H1 (cell line): ENCODE results near the gene KPNA1. TPM values are rescaled to one million over a fixed set of nuclear protein-coding genes. Genes with fewer than 3 reads are reported as not detected.

Experiments
- ATF2 ChIP-seq: IDR thresholded peaks from 2 replicates; pipeline ENCODE4 v1.6.1; 2012; ENCODE audit warnings: low read length, inconsistent platforms
- CEBPB ChIP-seq: IDR thresholded peaks from 2 replicates; pipeline ENCODE4 v1.6.1; 2012; ENCODE audit warnings: low read depth, low read length
- CHD2 ChIP-seq: IDR thresholded peaks from 2 replicates; pipeline ENCODE4 v1.6.1; 2012; ENCODE audit warnings: low read length, improper control_type of control experiment
- CTBP2 ChIP-seq: IDR thresholded peaks from 2 replicates; pipeline ENCODE4 v1.7.0; 2011; ENCODE audit warnings: borderline replicate concordance, mild to moderate bottlenecking, moderate library complexity, mixed read lengths, low read length; ENCODE audit not compliant: insufficient read depth, insufficient read length
- EZH2 ChIP-seq: fragments of 200-600 bp; sonication (generic); IDR thresholded peaks from 2 replicates; pipeline ENCODE4 v1.7.1; 2012; ENCODE audit warnings: low read depth, mild to moderate bottlenecking, moderate library complexity, low read length, inconsistent platforms; ENCODE audit not compliant: severe bottlenecking
- SIX5 ChIP-seq: IDR thresholded peaks from 2 replicates; pipeline ENCODE4 v1.6.1; 2011; ENCODE audit warnings: mild to moderate bottlenecking, low read depth, low read length
- TCF12 ChIP-seq: IDR thresholded peaks from 2 replicates; pipeline ENCODE4 v1.6.1; 2011; ENCODE audit warnings: low read depth, mild to moderate bottlenecking, low read length
- USF2 ChIP-seq: IDR thresholded peaks from 2 replicates; pipeline ENCODE4 v1.6.1; 2011; ENCODE audit warnings: low read length, improper control_type of control experiment
- polyA plus RNA-seq, 7 experiments: library from polyadenylated mRNA; depleted of rRNA in 3 of 7; stranded (reverse) in 5 of 7; unstranded in 2 of 7; fragments of >200 nt in 5 of 7; fragments of 200-250 nt in 2 of 7; gene quantifications; 1 replicate in 5 of 7; 2 replicates in 1 of 7; 4 replicates in 1 of 7; pipeline versions ENCODE4 v1.2.1 to v1.2.3, GENCODE V29; 2011 to 2013; ENCODE audit warnings: missing spikeins in 2 of 7, mixed read lengths in 2 of 7
- total RNA-seq: library from RNA; stranded (reverse); fragmentation: NEBNext Ultra II Directional; extraction: Animal tissue kit (Norgen Biotek cat#: 25700); gene quantifications from 2 replicates; pipeline ENCODE4 v1.2.1, GENCODE V29; 2021

The KPNA1 gene
- total and polyA plus RNA-seq, 2 of the 8 experiments (the other 6 are each of a cell fraction or from before 2014, with no cell fraction given), result 14.8 to 63.0 TPM

DNA sequence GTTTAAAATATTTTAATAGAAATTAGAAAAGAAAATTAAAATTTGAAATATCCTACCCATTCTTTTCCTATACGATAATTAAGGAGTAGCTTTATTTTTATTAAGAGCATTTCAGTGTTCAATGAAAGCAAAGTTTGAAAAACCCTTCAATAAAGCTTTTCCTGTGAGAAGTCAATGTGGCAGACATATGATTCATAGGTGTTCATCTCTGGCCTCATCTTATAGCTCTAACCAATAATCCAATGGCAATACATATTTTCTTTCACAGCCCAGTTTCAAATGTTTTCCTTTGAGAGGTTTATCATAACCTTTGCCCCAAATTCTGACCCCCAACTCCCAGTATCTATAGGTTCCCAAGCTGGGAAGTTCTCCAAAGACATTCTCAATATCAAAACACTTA is 8.3 kb downstream of the KPNA1 start (continued):
- TF ChIP-seq EZH2, result no peak
- TF ChIP-seq CTBP2, result no peak
- TF ChIP-seq SIX5, result no peak
- TF ChIP-seq TCF12, result no peak
- TF ChIP-seq ATF2, result no peak
- TF ChIP-seq CHD2, result no peak
- no peak for TF ChIP-seq CEBPB
- TF ChIP-seq USF2, result no peak
